Right hindlimb (tissue), 1 donor: ENCODE measurements around the gene CAP2.
A peak's percentile ranks its signal among the peaks of the same experiment; 100 is the strongest.

Experiments
- DNase-seq: peaks from one replicate; pipeline ENCODE4 v3.0.0-alpha.2; 2018

The CAP2 gene, protein sequence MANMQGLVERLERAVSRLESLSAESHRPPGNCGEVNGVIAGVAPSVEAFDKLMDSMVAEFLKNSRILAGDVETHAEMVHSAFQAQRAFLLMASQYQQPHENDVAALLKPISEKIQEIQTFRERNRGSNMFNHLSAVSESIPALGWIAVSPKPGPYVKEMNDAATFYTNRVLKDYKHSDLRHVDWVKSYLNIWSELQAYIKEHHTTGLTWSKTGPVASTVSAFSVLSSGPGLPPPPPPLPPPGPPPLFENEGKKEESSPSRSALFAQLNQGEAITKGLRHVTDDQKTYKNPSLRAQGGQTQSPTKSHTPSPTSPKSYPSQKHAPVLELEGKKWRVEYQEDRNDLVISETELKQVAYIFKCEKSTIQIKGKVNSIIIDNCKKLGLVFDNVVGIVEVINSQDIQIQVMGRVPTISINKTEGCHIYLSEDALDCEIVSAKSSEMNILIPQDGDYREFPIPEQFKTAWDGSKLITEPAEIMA

DNA sequence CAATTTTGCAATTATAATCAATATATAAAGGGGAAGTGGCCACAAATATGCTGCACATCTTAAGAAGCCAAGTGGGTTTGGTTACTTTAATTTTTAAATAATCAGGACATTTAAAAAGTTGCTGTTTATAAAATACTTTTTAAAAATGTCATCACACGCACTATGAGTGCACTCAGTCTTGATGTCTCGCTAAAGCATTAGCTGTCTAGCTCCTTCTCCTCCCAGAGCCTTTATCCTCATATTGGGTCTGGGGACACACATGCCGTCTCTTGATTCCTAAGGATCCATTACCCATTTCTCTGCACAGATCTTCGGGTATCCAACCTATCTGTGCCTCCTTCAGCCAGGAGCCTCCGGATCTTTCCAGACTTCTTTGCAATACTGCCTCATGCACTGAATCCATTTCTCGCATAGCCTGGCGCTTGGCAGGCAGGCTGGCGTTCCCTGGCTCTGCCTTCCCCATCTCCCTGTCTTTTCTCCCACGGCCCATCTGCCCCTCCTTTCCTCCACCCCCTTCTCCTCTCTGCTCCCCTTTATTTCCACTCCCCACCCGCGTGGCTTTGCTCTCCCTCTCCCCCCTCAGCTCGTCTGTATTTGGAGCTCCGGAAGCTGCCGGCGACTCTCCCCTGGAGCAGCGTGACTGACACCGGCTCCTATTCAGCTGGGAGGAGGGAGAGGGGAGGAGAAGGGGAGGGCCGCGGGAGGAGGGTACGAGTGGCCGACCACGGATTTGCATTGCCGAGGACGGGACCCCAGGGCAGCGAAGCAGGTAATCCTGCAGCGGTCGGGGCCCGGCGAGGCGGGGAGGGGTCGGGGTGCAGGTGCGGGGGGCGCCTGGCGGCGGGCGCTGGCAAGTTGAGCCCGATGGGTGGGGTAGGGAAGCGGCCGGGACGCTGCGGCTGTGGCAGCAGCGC, at the start of gene CAP2:
Gene CAP2 (plus strand): TSS at position 618 of the 914 bp plus-strand sequence. CDS start 27,961 bp downstream, outside the sequence.
- peak; percentile 86 for DNase-seq

DNA sequence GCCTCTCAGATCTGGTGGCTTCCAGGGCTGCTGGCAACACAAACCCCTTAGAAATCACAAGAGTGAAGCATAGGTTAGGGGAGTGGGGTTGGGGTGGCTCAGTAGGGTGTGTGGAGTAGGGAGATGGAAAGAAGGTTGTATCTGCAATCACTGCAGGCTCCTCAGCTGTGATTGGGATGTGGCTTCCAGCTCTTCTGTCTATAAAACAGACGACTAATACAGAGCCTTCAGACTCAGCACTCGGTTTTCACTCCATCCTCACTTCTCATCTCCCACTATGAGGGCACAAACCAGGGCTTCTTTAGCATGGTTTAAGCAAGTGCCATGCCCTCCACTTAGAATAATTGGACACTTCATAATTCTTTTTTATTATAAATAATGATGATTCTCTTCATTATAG, 46.4 kb upstream of the CAP2 start:
- no peak for DNase-seq

DNA sequence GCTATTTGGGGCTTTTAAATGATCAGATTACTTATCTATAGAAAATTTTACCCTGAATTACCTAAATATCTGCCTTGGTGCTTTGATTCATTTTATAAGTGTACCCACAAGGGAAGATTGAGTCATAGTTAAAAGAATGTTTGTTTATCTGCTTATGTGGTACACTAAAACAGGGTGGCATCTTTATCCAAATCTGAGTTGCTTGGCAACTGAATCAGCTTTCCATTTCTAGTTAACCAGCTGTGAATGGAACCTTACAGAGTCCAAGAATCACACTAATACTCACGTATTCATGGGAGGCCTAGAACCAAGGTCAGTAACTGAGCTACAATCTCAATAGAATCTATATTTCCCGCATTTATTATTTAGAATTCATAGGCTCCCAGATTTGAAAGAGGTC, 44.0 kb upstream of the CAP2 start:
- no peak for DNase-seq

DNA sequence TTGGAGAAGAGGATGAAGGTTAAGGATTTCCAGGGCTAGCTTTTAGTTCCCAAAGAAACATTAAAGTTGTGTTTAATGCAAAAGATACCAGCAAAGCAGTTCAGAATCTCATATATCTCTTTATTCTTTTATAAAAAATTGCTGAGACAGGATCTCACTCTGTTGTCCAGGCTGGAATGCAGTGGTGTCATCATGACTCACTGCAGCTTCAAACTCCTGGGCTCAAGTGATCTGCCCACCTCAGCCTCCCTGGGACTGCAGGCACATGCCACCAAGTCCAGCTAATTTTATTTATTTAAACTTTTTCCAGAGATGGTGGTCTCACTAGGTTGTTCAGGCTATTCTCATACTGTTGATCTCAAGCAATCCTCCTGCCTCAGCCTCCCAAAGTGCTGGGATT, 41.1 kb upstream of the CAP2 start:
- DNase-seq: no peak

DNA sequence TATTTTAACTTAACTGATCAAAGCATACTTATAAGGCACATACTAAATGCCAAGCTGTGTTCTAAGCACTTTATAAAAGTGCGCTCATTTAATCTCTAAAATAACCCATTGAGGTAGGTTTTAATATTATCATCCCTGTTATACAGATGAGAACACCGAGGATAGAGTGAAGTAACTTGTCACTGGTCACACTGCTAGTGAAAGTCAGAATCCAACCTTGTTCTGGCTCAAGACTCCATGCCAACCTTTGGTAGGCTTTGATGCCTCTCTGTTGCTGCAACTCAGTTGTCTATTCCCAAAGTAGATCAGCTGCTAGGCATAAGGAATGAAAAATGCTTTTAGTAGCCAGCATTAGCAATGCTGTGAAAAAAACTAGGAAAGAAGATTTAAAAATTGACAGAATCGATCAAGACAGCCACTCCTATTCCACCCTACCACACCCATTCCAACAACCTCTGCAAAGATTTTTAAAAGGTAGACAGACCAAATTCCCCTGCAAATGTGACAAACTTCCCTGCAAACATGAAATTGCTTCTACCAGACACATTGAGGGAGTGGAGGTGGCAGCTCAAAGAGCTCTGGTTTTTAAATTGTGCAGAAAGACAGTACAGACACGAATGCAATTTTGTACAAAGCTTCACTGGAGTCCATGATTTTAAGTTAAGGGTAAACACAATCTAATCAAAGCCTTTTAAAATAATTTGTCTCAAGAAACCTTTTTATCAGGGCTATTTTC, 39.8 kb upstream of the CAP2 start:
- DNase-seq: no peak

DNA sequence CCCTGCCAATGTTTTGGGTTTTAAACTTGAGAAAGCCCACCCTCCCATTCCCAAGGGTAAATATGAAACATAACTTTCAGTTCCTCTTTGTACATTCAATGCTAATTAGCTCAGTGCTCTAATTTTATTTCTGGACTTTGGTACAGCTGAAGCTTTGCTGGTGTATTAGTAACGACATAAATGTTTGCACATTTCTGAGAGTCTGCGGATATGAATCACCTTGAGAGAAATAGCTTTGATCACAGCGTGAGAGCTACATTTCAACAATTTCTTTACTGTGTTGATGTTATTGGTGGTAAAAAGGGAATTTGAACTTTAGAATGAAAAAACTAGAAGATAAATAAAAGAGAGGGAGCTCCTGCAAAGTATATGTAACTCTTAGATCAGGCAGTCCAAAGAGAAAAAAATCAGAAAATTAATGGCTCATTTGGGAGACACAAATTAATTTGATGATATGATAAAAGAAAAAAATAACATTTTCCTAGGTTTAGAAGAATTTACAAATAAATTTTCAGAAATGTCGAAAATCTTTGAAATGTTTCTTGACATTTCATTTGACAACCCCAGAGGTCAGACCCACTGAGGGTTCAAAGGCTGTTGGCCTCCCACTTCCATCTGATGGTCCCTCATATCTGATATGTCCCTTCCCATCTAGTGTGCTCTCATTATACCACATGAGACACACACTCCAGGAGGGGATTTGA, 38.5 kb upstream of the CAP2 start:
- no peak for DNase-seq

DNA sequence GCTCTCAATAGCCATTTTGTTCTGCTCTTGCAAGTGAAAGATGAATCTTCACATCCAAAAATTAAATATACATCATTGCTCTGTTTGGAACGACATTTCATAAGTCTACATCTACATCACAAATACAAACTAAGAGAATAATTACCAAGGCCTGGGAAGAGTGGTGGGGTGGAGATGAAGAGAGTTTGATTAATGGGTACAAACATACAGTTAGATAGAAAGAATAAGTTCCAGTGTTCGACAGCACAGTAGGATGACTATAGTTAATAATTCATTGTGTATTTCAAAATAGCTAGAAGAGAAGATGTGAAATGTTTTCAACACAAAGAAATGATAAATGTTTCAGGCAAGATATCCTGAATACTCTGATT, 38.0 kb upstream of the CAP2 start:
- DNase-seq: no peak

DNA sequence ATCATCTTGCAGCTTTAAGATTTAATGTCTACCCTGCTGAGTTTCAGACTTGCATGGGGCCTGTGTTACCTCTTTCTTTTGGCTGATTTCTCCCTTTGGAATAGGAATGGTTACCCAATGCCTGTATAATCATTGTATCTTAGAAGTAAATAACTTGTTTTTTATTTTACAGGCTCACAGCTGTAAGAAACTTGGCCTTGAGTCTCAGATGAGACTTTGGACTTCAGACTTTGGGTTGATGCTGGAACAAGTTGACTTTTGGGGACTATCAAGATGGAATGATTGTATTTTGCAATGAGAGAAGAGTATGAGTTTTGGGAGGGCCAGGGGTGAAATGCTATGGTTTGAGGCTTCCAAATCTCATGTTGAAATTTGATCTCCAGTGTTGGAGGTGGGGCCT, 34.9 kb upstream of the CAP2 start:
- no peak for DNase-seq

DNA sequence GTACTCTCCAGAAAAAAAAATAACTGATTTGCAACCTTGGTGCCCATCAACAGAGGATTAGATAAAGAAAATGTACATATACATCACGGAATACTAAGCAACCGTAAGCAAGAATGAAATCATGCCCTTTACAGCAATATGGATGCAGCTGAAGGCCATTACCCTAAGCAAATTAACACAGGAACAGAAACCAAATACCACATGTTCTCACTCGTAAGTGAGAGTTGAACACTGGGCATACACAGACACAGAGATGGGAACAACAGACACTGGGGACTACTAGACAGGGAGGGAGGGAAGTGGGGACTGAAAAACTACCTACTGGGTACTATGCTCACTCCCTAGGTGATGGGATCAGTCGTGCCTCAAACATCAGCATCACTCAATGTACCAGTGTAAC, 32.8 kb upstream of the CAP2 start:
- no peak for DNase-seq

DNA sequence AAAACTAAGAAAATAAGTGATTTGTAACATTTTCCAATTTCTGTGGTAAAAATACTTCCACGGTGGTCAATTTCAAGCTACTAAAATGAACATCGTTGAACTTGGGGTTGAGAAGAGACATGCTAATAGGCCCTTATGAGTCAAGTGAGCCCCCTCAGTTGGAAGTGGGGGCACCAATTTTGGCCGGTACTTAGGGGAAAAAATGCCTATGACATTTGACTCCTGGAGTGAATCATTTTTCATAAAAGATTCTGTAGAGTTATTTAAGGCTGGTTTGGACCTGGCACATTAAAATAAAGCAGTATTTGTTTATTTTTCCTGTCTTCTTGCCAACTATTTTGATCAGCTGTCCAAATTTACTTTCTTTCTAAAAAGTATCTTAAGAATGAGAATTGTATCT, 32.4 kb upstream of the CAP2 start:
- DNase-seq: no peak

DNA sequence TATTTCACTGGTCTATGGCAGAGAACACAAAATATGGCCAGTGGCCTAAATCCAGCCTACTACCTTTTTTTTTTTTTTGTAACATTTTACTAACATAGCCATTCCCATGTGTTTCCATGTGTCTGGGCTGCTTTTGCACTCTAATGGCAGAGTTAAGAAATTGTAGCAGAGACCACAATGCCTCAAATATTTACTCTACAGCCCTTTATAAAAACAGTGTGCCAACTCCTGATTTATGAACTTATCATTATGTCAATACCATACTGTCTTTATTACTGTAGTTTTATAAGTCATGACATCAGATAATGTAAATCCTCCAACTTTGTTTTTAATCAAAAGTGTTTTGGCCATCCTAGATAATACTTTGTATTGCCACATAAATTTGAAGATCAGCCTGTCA, 27.4 kb upstream of the CAP2 start:
- DNase-seq: no peak

DNA sequence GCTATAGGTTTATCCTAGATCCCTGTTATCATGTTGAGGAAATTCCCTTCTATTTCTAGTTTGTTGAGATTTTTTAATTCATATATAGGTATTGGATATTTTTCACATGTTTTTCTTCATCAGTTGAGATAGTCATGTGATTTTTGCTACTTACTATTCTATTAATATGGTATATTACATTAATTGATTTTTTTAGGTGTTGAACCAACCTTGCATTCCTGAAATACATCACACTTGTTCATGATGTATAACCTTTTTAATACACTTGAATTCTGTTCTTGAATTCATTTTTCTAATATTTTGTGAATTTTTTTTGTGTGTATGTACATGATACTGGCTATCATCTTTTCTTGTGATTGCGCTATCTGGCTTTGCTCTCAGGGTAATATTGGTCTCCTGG, 25.5 kb upstream of the CAP2 start:
- DNase-seq: no peak

DNA sequence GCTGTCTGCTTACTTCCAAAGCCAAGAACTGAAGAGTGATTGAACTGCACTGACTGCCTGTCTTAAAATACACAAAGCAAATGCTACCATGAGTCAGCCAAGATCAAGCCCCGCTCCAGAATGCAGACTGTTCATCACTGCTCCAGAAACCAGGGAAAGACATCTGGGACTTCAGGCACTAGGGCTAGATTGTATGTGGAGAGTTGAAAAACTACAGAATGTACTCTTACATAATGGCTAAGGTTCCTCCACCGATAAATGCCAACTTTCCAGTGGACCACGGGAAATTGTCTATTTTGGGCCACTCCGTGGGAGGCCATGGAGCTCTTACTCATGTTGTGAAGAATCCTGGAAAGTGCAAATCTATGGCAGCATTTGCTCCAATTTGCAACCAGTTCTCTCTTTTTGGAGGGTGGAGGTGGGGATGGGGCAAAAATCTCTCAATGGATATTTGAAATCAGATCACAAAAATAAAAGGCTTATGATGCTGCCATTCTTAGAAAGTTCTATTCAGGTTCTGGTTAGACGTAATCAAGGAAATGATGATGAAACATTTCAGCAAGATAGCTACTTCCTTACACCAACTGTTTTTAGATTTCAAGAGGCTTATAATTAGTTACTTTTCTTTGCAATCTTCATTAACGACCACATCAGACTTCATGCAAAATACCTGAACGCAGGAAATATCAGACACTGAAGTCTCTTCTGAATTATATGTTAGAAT, 11.8 kb upstream of the CAP2 start:
- peak; percentile 25 for DNase-seq

DNA sequence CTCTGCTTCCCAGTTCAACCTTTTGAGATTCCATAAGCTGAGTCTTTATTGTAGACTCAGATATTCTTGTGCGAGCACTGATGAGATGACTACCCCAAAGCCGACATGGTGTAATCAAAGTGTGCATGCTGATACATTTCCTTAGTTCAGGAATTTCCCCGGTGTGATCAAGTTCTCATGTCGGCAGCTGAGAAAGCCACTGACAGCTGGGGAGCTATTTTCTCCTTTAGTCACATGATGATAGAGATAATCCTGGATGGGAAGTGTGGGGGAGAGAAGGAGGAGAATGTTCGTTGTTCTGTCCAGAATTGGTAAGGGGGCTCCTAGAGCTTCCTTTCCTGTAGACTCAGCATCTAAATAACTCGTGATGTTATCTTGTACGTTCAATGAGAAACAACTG, 7.7 kb upstream of the CAP2 start:
- peak; percentile 41 for DNase-seq

DNA sequence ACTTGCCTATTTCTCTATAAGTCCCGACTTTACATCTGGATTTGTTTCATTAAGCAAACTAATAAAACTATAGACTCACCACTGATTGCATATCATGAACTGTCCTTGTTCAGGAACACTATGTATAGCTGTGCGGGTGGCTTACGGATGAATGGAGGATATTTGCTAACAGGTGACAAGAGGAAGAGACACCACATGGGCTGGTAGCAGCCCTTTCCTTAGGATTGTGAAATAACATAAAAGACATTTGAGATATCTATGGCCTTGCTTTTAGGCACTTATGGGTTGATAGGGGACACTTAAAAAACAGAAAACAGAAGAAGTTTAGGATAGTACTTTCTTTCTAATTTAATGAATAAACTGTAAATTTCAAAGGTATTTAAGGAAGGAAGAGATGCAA, 5.0 kb upstream of the CAP2 start:
- DNase-seq: no peak

DNA sequence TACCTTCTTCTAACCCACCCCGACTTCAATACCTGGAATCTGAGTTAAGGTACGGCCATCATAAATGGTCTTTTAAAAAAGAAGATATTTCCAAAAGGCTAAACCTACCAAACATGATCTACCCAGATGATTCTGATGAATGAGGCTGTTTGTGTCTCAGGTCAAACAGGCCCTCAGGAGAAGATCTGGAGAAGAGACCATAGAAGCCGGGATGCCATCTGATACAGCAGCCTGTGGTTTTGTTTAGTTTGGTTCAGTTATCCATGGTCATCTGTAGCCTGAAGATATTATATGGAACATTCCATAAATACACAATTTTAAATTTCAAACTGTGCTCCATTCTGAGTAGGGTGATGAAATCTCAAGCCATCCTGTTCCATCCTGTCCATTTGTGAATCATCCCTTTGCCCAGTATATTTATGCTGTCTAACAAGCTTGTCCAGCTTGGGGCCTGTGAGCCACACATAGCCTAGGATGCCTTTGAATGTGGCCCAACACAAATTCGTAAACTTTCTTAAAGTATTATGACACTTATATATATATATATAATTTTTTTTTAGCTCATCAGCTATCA, 4.0 kb upstream of the CAP2 start:
- no peak for DNase-seq

DNA sequence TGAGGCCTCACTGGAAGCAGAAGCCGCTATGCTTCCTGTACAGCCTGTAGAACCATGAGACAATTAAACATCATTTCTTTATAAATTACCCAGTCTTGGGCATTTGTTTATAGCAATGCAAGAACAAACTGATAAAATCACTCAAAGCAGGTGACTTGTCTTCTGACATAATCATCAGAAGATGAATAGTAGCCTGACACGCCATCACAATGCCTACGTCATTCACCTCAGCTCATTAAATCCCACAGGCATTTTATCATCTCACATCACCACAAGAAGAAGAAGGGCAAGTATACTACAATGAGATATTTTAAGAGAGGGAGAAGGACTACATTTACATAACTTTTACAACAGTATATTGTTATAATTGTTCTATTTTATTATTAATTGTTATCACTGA, 3.1 kb upstream of the CAP2 start:
- DNase-seq: no peak

DNA sequence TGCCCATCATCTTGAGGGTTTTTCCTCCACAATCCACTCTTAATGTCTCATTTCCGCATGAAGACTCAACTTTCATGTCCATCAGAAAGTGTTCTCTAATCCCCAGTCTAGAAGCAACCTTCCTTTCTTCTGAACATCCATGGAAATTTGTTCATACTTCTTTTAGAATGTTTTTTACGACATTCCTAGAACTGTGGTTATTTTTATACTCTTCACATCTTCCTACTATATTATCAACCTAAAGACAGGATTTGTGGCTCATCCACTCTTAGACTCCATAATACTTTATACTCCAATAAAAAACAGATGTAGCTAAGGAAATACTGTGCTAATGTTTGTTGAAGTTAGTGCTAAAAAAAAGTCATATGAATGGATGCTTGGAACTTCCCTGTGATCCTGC, 1.4 kb upstream of the CAP2 start:
- DNase-seq: no peak

DNA sequence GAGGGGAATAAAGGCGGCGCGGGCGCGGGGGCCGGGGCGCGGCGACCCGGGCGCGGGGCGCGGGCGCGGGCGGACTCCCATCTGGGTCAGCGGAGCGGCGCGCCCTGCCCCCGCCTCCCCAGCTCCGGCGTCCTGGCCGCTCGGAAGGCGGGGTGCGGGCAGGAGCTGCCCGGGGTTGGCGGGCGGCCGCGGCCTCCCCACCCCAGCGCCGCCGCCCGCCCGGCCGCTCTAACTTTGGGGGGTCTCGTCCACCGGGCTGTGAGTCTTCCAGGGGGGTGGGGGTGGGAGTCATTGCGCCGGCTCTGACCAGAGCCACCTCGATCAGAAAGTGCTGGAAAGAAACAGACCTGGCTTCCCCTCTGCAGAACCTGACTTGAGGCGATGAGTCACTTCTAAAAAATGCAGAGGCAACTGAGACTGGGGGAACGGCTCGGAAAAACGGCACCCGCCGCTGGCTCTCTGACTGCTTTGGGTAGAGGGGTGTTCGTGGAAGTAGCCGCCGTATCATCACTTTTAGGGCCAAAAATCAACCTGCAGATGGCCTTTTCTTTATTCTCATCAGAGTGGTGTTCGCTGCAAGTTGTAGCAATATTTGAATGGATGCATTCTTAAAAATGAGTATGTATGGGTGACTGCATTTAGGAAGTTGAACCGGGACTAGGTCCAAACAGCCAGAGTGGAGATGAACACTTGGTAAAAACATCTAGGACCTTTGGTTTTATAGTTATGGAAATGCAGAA, 667 bp downstream of the CAP2 start:
- DNase-seq: peak; percentile 72

DNA sequence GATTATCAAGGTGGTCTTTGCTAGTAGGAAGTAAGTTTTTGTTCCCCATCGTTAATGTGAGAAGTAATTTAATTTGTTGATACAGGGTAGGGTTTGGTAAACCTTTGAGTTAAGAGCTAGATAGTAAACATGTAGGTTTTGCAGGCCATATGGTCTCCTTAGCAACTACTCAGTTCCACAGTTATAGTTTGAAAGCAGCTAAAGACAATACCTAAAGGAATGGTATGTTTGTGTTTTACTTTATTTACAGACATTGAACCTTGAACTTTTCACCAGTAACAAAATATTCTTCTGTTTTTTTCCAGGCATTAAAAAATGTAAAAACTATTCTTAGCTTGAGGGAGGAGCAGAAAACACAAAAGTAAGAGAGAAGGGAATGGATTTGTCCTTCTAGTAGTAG, 1.7 kb downstream of the CAP2 start:
- DNase-seq: no peak

DNA sequence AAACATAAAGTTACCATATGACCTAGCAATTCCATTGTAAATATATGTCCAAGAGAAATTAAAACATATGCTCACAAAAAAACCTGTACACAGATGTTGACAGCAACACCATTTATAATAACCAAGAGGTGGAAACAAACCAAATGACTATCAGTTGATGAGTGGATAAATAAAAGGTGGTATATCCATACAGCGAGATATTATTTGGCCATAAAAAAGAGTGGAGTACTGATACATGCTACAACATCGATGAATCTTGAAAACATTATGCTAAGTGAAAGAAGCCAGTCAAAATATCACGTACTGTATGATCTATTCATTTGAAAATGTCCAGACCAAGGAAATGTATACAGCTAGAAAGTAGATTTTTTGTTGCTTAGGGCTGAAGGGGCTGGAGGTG, 2.9 kb downstream of the CAP2 start:
- DNase-seq: no peak
